HG03135 (cell line): ENCODE results near the gene MLYCD.

Experiments used
- ATAC-seq: cut with Tn5 transposase; IDR thresholded peaks from one replicate; pipeline ENCODE4 v1.9.1; 2021; ENCODE audit warnings: mild to moderate bottlenecking, moderate library complexity; ENCODE audit not compliant: unreplicated experiment

MLYCD gene

GRCh38 chr16:83968891-83969649, 70.2 kb downstream of the MLYCD start:
- ATAC-seq, result no peak

DNA sequence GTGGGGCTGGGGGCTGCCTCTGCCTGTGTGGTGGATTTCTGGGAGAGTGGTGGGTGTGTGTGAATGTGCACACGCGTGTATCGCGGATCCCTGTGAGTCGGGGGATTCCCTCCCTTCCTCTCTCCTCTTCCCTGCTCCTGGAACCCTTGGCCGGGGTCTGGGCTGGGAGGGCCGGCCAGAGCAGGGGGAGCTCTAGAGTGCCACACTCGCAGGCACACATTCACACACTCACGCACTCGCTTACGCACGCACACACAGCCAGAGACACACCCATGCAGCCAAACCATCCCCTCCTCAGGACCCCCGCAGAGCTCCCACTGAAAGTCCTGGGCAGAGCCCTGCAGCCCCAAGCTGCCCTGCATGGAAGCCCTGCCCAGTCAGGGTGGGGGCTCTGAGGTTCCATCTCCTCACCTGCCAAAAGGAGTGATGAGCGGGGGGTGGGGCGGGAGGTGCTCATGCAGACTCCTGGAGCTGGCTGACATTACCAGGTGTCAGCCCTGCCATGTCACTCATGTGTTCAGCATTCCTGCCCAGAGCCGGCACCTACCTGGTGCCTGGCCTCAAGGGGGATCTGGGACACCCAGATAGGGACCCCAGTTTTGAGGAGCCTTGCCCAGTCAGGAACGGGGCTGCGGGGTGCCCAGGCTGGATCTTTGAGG, 71.0 kb downstream of the MLYCD start:
- ATAC-seq, result no peak

GRCh38 chr16:83970430-83970815, 71.5 kb downstream of the MLYCD start:
- ATAC-seq, result no peak

- no peak for ATAC-seq
Observed at GRCh38 chr16:83971165-83972130, 72.5 kb downstream of the MLYCD start.

GRCh38 chr16:83972256-83973008, 73.5 kb downstream of the MLYCD start:
- ATAC-seq, result no peak

DNA sequence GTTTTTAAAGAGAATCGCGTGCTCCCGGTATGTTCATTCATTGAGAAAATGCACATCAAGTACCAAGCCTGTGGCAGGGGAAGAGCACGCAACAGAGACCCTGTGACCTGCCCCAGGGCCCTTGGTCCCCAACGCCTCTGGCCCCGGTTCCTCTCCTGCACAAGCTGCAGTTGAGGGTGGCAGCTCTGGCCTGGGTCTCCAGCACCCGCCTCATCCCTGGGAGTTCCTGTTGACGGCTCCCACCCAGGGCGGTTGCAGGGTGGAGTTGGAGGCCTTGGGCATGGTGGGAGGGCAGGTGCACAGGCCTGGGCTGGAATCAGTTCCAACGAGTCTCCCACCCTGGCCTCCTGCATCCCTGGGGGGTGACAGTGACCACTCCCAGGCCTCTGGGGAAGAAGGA, 74.2 kb downstream of the MLYCD start:
- ATAC-seq, result no peak

DNA sequence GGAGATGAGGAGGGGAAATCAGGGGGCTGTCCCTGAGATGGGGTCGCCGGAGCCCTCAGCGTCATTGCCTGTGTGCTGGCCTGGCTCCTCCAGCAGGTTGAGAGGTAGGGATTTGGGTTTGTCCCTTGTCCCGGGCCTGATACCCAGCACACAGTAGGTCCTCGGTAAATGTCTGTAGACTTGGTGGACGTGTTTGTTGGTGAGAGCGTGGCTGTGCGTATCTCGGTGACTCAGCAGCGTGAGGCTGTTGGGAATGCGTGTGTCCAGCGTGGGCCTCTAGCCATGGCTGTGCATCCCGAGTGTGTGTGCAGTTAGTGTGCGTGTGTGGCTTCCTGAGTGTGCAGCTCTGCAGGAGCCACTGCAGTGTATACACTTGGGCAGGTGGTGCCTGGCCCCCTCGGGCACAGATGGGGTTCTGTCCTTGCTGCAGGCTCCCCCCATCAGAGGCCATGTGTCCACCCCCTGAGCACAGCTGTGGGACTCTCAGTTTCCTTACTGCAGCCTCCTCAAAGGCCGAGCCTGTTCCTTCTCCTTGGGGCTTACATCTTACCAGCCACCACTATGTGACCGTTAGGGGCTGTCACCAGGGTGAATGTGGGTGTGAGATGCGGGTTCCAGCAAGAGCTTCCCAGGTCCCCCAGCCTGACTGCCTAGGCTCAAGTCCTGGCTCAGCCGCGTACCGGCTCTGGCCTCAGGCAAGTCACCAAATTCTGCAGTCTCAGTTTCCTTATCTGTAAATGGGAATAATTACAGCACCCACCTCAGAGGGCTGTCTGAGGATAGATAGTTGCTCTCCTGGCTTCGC, 74.9 kb downstream of the MLYCD start:
- no peak for ATAC-seq

DNA sequence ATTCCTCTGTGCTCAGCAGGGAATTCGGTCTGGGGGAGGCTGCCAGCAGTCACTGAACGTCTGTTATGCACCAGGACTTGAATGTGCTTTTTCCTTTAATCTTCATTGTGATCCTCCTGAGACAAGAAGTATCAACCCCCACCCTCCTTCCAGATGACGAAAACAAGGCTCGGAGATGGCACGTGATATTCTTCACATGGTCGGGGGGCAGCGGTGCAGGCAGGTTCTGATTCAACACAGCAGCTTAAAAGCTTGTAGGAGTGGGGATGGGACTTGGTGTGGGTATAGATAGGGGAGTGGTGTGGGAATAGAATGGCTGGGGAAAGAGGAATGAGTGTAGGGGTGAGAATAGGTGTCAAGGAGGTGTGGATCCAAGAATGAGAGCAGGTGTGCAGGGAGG, 75.6 kb downstream of the MLYCD start:
- no peak for ATAC-seq

- ATAC-seq, result no peak
Observed at GRCh38 chr16:83975590-83976260, 76.8 kb downstream of the MLYCD start.
